Right cardiac atrium (tissue), 5 donors: Measurements from ENCODE around the gene RP2. TPM values are rescaled to one million over a fixed set of nuclear protein-coding genes. Genes with fewer than 3 reads are reported as not detected.
A peak's percentile ranks its signal among the peaks of the same experiment; 100 is the strongest.

Experiments used
- ATAC-seq, 2 donors: fragments of 200-7000 bp; cut with Tn5 transposase; one replicate each; pipeline versions ENCODE4 v1.8.0 to v1.9.1; 2020; ENCODE audit warnings: moderate library complexity in 2 of 2, mild to moderate bottlenecking in 1 of 2
- DNase-seq, 3 donors: peaks; one replicate each; pipeline ENCODE4 v3.0.0-alpha.2; 2020
- H3K27ac ChIP-seq: one replicate; pipeline ENCODE4 v1.5.1; 2013; ENCODE audit warnings: mild to moderate bottlenecking, low read length, control low read depth, moderate library complexity
- H3K27me3 ChIP-seq: one replicate; pipeline ENCODE4 v1.6.1; 2013; ENCODE audit not compliant: control insufficient read depth, insufficient read depth
- H3K4me1 ChIP-seq: one replicate; pipeline ENCODE4 v1.6.1; 2013; ENCODE audit warnings: low read length; ENCODE audit not compliant: control insufficient read depth, insufficient read depth
- H3K4me3 ChIP-seq: one replicate; pipeline ENCODE4 v1.5.1; 2013; ENCODE audit warnings: low read length, control low read depth
- H3K9me3 ChIP-seq: one replicate; pipeline ENCODE4 v1.6.1; 2013; ENCODE audit warnings: low read length; ENCODE audit not compliant: control insufficient read depth
- WGBS: extraction: QIAGEN DNeasy Blood & Tissue Kit; methylation state at CpG from one replicate; pipeline ENCODE4 v1.1.7; 2013; 5-methylcytosine and 5-hydroxymethylcytosine counted together
- intact Hi-C, 4 donors: fragments of 100-400 bp; cut with DNase I; formaldehyde crosslinking; loops; one replicate each; pipeline versions ENCODE4 v1.11.0 to v1.14.0; 2022 to 2023
- polyA plus RNA-seq: library from polyadenylated mRNA; stranded (reverse); fragments of 200-250 nt; gene quantifications from one replicate; pipeline ENCODE4 v1.2.3, GENCODE V29; 2013
- total RNA-seq, 4 donors: library from RNA; stranded (reverse); fragmentation: NEBNext Ultra II Directional; extraction: Animal tissue kit (Norgen Biotek cat#: 25700); gene quantifications; one replicate each; pipeline ENCODE4 v1.2.1, GENCODE V29; 2021
- donor health status: healthy with polysubstance abuse.
- donor health status: DM: no; HTN: yes; CAD: no.
- donor health status: DM: no; HTN: no; CAD: no.
- donor health status: DM: no; HTN: yes; CAD: no; lungs with severe emphysema.
- donor health status: DM: yes; HTN: yes; CAD: no.

Gene RP2
- total and polyA plus RNA-seq, 5 donors: 2.9 to 6.5 (median 4.8) TPM

- DNase-seq (no peak), ATAC-seq (no peak)
- WGBS: 56% methylated on average over 2 of the region's 2 CpGs
- Histone ChIP-seq H3K27ac (no peak overlapping the region), H3K9me3 (no peaks in the 10 kb centered on the region), H3K4me3 (no peak overlapping the region), H3K4me1 (no peaks in the 10 kb centered on the region), H3K27me3 (no peaks in the 10 kb centered on the region)
- intact Hi-C loops: no loop called here
Measured at GRCh38 chrX:46812445-46812844, 24.4 kb upstream of the RP2 start.

GRCh38 chrX:46814966-46815365, 21.9 kb upstream of the RP2 start:
- WGBS: 85% methylated on average over 7 of the region's 7 CpGs
- Histone ChIP-seq H3K9me3 (no peaks in the 10 kb centered on the region), H3K4me3 (no peak overlapping the region), H3K27ac (no peak overlapping the region), H3K27me3 (no peaks in the 10 kb centered on the region), H3K4me1 (no peaks in the 10 kb centered on the region)
- intact Hi-C loops: no loop called here
- DNase-seq (no peak), ATAC-seq (no peak)

GRCh38 chrX:46819136-46819535, 17.7 kb upstream of the RP2 start:
- Histone ChIP-seq H3K4me3 (no peak overlapping the region), H3K9me3 (no peaks in the 10 kb centered on the region), H3K27ac (no peak overlapping the region), H3K27me3 (no peaks in the 10 kb centered on the region), H3K4me1 (no peaks in the 10 kb centered on the region)
- intact Hi-C loops: no loop called here
- WGBS: 79% methylated on average over 5 of the region's 5 CpGs
- ATAC-seq (no peak), DNase-seq (no peak)

GRCh38 chrX:46820391-46821100, 16.3 kb upstream of the RP2 start:
- 86% methylated on average over 4 of the region's 4 CpGs for WGBS
- Histone ChIP-seq H3K4me3 (no peak overlapping the region), H3K27me3 (no peaks in the 10 kb centered on the region), H3K27ac (no peak overlapping the region), H3K9me3 (no peaks in the 10 kb centered on the region), H3K4me1 (no peaks in the 10 kb centered on the region)
- DNase-seq (no peak), ATAC-seq (no peak)
- intact Hi-C loops: no loop called here

GRCh38 chrX:46823481-46823880, 13.4 kb upstream of the RP2 start:
- intact Hi-C loops: no loop called here
- Histone ChIP-seq H3K4me3 (no peak overlapping the region), H3K4me1 (no peaks in the 10 kb centered on the region), H3K27ac (no peak overlapping the region), H3K9me3 (no peaks in the 10 kb centered on the region), H3K27me3 (no peaks in the 10 kb centered on the region)
- 60% methylated on average over 2 of the region's 2 CpGs for WGBS
- ATAC-seq: no peak
- no peak for DNase-seq

- 84% methylated on average over 6 of the region's 6 CpGs for WGBS
- intact Hi-C loops: no loop called here
- ATAC-seq: no peak
- Histone ChIP-seq H3K27me3 (no peaks in the 10 kb centered on the region), H3K4me1 (no peaks in the 10 kb centered on the region), H3K4me3 (no peak overlapping the region), H3K27ac (no peak overlapping the region), H3K9me3 (no peaks in the 10 kb centered on the region)
- no peak for DNase-seq
Measured at GRCh38 chrX:46831765-46832327, 5.0 kb upstream of the RP2 start.

GRCh38 chrX:46837558-46838485, 979 bp downstream of the RP2 start:
- ATAC-seq: no peak

GRCh38 chrX:46838486-46838870, 1.6 kb downstream of the RP2 start:
- Histone ChIP-seq H3K9me3 (no peaks in the 10 kb centered on the region), H3K4me1 (no peaks in the 10 kb centered on the region), H3K4me3 (peak overlapping the region; percentile 10), H3K27me3 (no peaks in the 10 kb centered on the region), H3K27ac (no peak overlapping the region)
- no peak for DNase-seq
- intact Hi-C loops: no loop called here
- ATAC-seq: no peak
- WGBS: 18% methylated on average over 1 of the region's 1 CpG

More at GRCh38 chrX:46837558-46838485, 979 bp downstream of the RP2 start:
- peak overlapping the region; percentile 84 for H3K4me3 ChIP-seq
- WGBS: 2% methylated on average over 20 of the region's 20 CpGs
- no peak for DNase-seq
- H3K4me1 ChIP-seq: no peaks in the 10 kb centered on the region
- H3K9me3 ChIP-seq: no peaks in the 10 kb centered on the region
- H3K27me3 ChIP-seq: no peaks in the 10 kb centered on the region
- intact Hi-C loops: no loop called here
- H3K27ac ChIP-seq: peak overlapping the region; percentile 90

GRCh38 chrX:46838974-46839480, 2.2 kb downstream of the RP2 start:
- Histone ChIP-seq H3K4me3 (no peak overlapping the region), H3K4me1 (no peaks in the 10 kb centered on the region), H3K9me3 (no peaks in the 10 kb centered on the region), H3K27me3 (no peaks in the 10 kb centered on the region), H3K27ac (no peak overlapping the region)
- intact Hi-C loops: no loop called here
- no peak for ATAC-seq
- DNase-seq: no peak
- WGBS: 100% methylated on average over 1 of the region's 1 CpG

GRCh38 chrX:46840946-46841345, 4.1 kb downstream of the RP2 start:
- Histone ChIP-seq H3K4me3 (no peak overlapping the region), H3K9me3 (no peaks in the 10 kb centered on the region), H3K4me1 (no peaks in the 10 kb centered on the region), H3K27ac (no peak overlapping the region), H3K27me3 (no peaks in the 10 kb centered on the region)
- intact Hi-C loops: no loop called here
- DNase-seq (no peak), ATAC-seq (no peak)
- WGBS: 78% methylated on average over 1 of the region's 1 CpG

- H3K4me3 ChIP-seq: no peak overlapping the region
- H3K27ac ChIP-seq: no peak overlapping the region
- H3K27me3 ChIP-seq: no peaks in the 10 kb centered on the region
- H3K4me1 ChIP-seq: no peaks in the 10 kb centered on the region
- no peak for ATAC-seq
- 39% methylated on average over 1 of the region's 1 CpG for WGBS
- H3K9me3 ChIP-seq: no peaks in the 10 kb centered on the region
- peak in 2 of 3 donors; percentile 21 to 54 for DNase-seq
- intact Hi-C loops: no loop called here
Measured at GRCh38 chrX:46841346-46841745, 4.5 kb downstream of the RP2 start.
